SK-N-SH (cell line): ENCODE results near the gene PPP1R18. TPM values are rescaled to one million over a fixed set of nuclear protein-coding genes. Genes with fewer than 3 reads are reported as not detected.

Experiments
- CTCF ChIP-seq: fragments of 200-600 bp; sonication (generic); IDR thresholded peaks from 2 replicates; pipeline ENCODE4 v1.6.1; 2017; ENCODE audit warnings: antibody characterized with exemption, mild to moderate bottlenecking, moderate library complexity
- JUND ChIP-seq: IDR thresholded peaks from 2 replicates; pipeline ENCODE4 v1.4.0; 2012
- MAX ChIP-seq: IDR thresholded peaks from 2 replicates; pipeline ENCODE4 v1.4.0; 2012; ENCODE audit warnings: low read depth
- NFIC ChIP-seq: IDR thresholded peaks from 2 replicates; pipeline ENCODE4 v1.4.0; 2012; ENCODE audit warnings: borderline replicate concordance
- NRF1 ChIP-seq: IDR thresholded peaks from 2 replicates; pipeline ENCODE4 v1.6.1; 2012; ENCODE audit warnings: low read depth, mild to moderate bottlenecking, low read length
- REST ChIP-seq: IDR thresholded peaks from 2 replicates; pipeline ENCODE4 v1.6.1; 2012; ENCODE audit warnings: mild to moderate bottlenecking, low read depth, low read length, moderate library complexity
- TAF1 ChIP-seq: IDR thresholded peaks from 2 replicates; pipeline ENCODE4 v1.6.1; 2012; ENCODE audit warnings: low read depth, mild to moderate bottlenecking, low read length, moderate library complexity, borderline replicate concordance
- TEAD4 ChIP-seq: IDR thresholded peaks from 2 replicates; pipeline ENCODE4 v1.4.0; 2012; ENCODE audit warnings: mild to moderate bottlenecking, borderline replicate concordance; ENCODE audit not compliant: insufficient read depth
- YY1 ChIP-seq: IDR thresholded peaks from 2 replicates; pipeline ENCODE4 v1.4.0; 2012; ENCODE audit warnings: low read depth, mild to moderate bottlenecking
- polyA plus RNA-seq, 3 experiments: library from polyadenylated mRNA; depleted of rRNA; stranded (reverse); fragments of >200 nt; gene quantifications; 2 replicates each; pipeline ENCODE4 v1.2.3, GENCODE V29; 2012
- small RNA-seq, 7 experiments: library from RNA; depleted of rRNA; stranded (forward); fragments of <200 nt; gene quantifications; one replicate each; pipeline ENCODE3, GENCODE V24; 2012
- TF ChIP-seq, protein P1 (sequence below): IDR thresholded peaks from 2 replicates; pipeline ENCODE4 v1.4.0; 2012; ENCODE audit warnings: low read depth, borderline replicate concordance
- TF ChIP-seq, protein P2 (sequence below): fragments of 150-350 bp; IDR thresholded peaks from 2 replicates; pipeline ENCODE4 v1.6.1; 2016; ENCODE audit warnings: mild to moderate bottlenecking, low read depth, low read length

Gene PPP1R18
- polyA plus RNA-seq, 1 of the 3 experiments (the other 2 are of a cell fraction), result 73.2 TPM

DNA sequence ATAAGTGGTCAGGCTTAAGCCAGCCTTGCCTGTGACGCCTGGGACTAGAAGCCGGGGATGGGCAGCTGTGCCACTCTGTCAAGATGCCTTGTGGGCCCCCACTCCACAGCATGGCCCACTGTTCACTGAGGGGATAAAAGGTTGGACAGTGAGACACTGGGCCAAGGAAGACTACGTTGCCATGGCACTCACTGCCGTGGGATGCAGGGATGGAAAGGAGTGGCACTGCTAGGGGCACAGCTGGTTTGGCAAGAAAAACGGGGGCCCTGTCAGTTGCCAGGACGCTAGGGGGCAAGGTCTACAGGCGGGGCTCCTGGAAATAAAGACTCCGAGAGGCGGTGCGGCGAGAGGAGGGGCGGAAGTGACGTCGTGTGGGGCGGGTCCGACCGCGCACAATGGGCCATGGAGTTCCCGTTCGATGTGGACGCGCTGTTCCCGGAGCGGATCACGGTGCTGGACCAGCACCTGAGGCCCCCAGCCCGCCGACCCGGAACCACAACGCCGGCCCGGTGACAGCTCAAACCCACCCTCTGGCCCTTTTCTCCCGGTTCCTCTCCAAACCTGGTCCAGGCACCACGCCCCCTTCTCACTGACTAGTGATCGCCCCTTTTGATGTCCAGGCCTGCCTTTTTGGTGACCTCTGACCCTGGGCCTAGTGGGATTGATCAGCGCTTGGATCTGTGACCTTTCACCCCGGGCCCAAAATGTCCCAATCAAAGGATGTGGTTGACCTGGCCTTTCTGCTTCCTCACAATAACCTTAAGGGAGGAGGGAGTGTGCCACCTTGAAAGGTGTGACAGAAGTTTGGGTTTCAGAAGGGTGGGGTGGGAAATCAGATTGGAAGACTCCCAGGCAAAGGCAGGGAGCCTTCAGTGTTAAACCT is 59.7 kb downstream of the PPP1R18 start, which contains the start of gene ATAT1 (continued):
- peak; percentile 55 for TF ChIP-seq CTCF
- TF ChIP-seq JUND, result no peak
- TF ChIP-seq TEAD4, result no peak
- TF ChIP-seq REST, result no peak
- TF ChIP-seq YY1, result peak; percentile 67; the same call in 1 of the 2 replicates
- TF ChIP-seq, protein P1, sequence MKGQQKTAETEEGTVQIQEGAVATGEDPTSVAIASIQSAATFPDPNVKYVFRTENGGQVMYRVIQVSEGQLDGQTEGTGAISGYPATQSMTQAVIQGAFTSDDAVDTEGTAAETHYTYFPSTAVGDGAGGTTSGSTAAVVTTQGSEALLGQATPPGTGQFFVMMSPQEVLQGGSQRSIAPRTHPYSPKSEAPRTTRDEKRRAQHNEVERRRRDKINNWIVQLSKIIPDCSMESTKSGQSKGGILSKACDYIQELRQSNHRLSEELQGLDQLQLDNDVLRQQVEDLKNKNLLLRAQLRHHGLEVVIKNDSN, result no peak
- no peak for TF ChIP-seq NRF1
- no peak for TF ChIP-seq NFIC
- TF ChIP-seq MAX, result peak; percentile 74
- TF ChIP-seq TAF1, result peak; percentile 85
- TF ChIP-seq, protein P2, sequence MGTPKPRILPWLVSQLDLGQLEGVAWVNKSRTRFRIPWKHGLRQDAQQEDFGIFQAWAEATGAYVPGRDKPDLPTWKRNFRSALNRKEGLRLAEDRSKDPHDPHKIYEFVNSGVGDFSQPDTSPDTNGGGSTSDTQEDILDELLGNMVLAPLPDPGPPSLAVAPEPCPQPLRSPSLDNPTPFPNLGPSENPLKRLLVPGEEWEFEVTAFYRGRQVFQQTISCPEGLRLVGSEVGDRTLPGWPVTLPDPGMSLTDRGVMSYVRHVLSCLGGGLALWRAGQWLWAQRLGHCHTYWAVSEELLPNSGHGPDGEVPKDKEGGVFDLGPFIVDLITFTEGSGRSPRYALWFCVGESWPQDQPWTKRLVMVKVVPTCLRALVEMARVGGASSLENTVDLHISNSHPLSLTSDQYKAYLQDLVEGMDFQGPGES, result no peak

Small RNA genes within 50 kb of the gene (small RNA-seq; reads per million reads assigned to genes)
- 0 reads per million in 7 experiments for gene RF00019

Other genes with a start within 250 kb of the PPP1R18 start
- gene HLA-E, start 197.1 kb downstream of the PPP1R18 start, polyA plus RNA-seq (2012; rRNA removed), result 90.9 and 99.7 TPM in 2 replicates
- 36.4 and 43.3 TPM in 2 replicates for gene GNL1, start 130.2 kb downstream of the PPP1R18 start, polyA plus RNA-seq (2012; rRNA removed)
- 21.2 and 26.0 TPM in 2 replicates for gene PRR3, start 129.3 kb downstream of the PPP1R18 start, polyA plus RNA-seq (2012; rRNA removed)
- gene ABCF1, start 115.2 kb downstream of the PPP1R18 start, polyA plus RNA-seq (2012; rRNA removed), result 42.5 and 53.4 TPM in 2 replicates
- gene PPP1R10, start 69.4 kb downstream of the PPP1R18 start, polyA plus RNA-seq (2012; rRNA removed), result 16.8 and 22.1 TPM in 2 replicates
- 45.2 and 51.1 TPM in 2 replicates for gene MRPS18B, start 68.8 kb downstream of the PPP1R18 start, polyA plus RNA-seq (2012; rRNA removed)
- gene ATAT1, start 59.8 kb downstream of the PPP1R18 start, polyA plus RNA-seq (2012; rRNA removed), result 35.4 and 36.2 TPM in 2 replicates
- 11.7 and 14.3 TPM in 2 replicates for gene C6orf136, start 39.5 kb downstream of the PPP1R18 start, polyA plus RNA-seq (2012; rRNA removed)
- gene DHX16, start 13.6 kb downstream of the PPP1R18 start, polyA plus RNA-seq (2012; rRNA removed), result 59.8 and 63.3 TPM in 2 replicates
- 19.7 and 26.8 TPM in 2 replicates for gene NRM, start 4.3 kb upstream of the PPP1R18 start, polyA plus RNA-seq (2012; rRNA removed)
- 5.9 and 10.4 TPM in 2 replicates for gene MDC1, start 30.6 kb upstream of the PPP1R18 start, polyA plus RNA-seq (2012; rRNA removed)
- gene TUBB, start 33.7 kb upstream of the PPP1R18 start, polyA plus RNA-seq (2012; rRNA removed), result 1,037 and 1,093 TPM in 2 replicates
- 457 and 462 TPM in 2 replicates for gene FLOT1, start 56.0 kb upstream of the PPP1R18 start, polyA plus RNA-seq (2012; rRNA removed)
- 12.9 and 14.0 TPM in 2 replicates for gene IER3, start 57.9 kb upstream of the PPP1R18 start, polyA plus RNA-seq (2012; rRNA removed)
- gene DDR1, start 197.9 kb upstream of the PPP1R18 start, polyA plus RNA-seq (2012; rRNA removed), result 40.2 and 52.8 TPM in 2 replicates
- gene GTF2H4, start 221.6 kb upstream of the PPP1R18 start, polyA plus RNA-seq (2012; rRNA removed), result 30.7 and 34.9 TPM in 2 replicates
- gene VARS2, start 227.6 kb upstream of the PPP1R18 start, polyA plus RNA-seq (2012; rRNA removed), result 31.2 TPM in 2 replicates
- not detected in 2 replicates for gene SFTA2, start 245.5 kb upstream of the PPP1R18 start, polyA plus RNA-seq (2012; rRNA removed)